Mesendoderm (in vitro differentiated cells): Measurements from ENCODE around the gene COPS9.

Experiments used
- DNase-seq: peaks from one replicate; pipeline ENCODE4 v3.0.0; 2013
- H2AK5ac ChIP-seq: 2 replicates; pipeline ENCODE4 v1.6.1; 2013; ENCODE audit warnings: low read length, inconsistent platforms
- H2BK120ac ChIP-seq: 2 replicates; pipeline ENCODE4 v1.6.1; 2013; ENCODE audit warnings: low read depth, mild to moderate bottlenecking, low read length, moderate library complexity, mixed read lengths
- H2BK15ac ChIP-seq: replicated peaks from 2 replicates; pipeline ENCODE4 v1.6.1; 2013; ENCODE audit warnings: low read depth, mild to moderate bottlenecking, moderate library complexity
- H2BK5ac ChIP-seq: 2 replicates; pipeline ENCODE4 v1.6.1; 2013; ENCODE audit warnings: low read length, inconsistent platforms
- H3K18ac ChIP-seq: 2 replicates; pipeline ENCODE4 v1.6.1; 2013; ENCODE audit warnings: mild to moderate bottlenecking, low read length, mixed read lengths
- H3K23ac ChIP-seq: one replicate; pipeline ENCODE4 v1.6.1; 2013; ENCODE audit warnings: low read length
- H3K27ac ChIP-seq: 2 replicates; pipeline ENCODE4 v1.5.1; 2013; ENCODE audit warnings: low read depth, mild to moderate bottlenecking, inconsistent platforms, low read length, moderate library complexity
- H3K27me3 ChIP-seq: 2 replicates; pipeline ENCODE4 v1.6.1; 2013; ENCODE audit warnings: low read length, control low read depth, mild to moderate bottlenecking, inconsistent platforms; ENCODE audit not compliant: insufficient read depth, poor library complexity
- H3K36me3 ChIP-seq: 2 replicates; pipeline ENCODE4 v1.6.1; 2013; ENCODE audit warnings: low read length, inconsistent platforms; ENCODE audit not compliant: control insufficient read depth, insufficient read depth
- H3K4ac ChIP-seq: one replicate; pipeline ENCODE4 v1.6.1; 2013; ENCODE audit warnings: low read depth, mild to moderate bottlenecking, low read length, moderate library complexity
- H3K4me1 ChIP-seq: 2 replicates; pipeline ENCODE4 v1.6.1; 2013; ENCODE audit warnings: low read depth, low read length, inconsistent platforms; ENCODE audit not compliant: control insufficient read depth
- H3K4me2 ChIP-seq: 2 replicates; pipeline ENCODE4 v1.6.1; 2013; ENCODE audit warnings: low read length
- H3K4me3 ChIP-seq: 2 replicates; pipeline ENCODE4 v1.5.1; 2013; ENCODE audit warnings: mild to moderate bottlenecking, low read length
- H3K56ac ChIP-seq: one replicate; pipeline ENCODE4 v1.6.1; 2013; ENCODE audit warnings: low read length
- H3K79me1 ChIP-seq: 2 replicates; pipeline ENCODE4 v1.6.1; 2013; ENCODE audit warnings: low read length, inconsistent platforms
- H3K79me2 ChIP-seq: 2 replicates; pipeline ENCODE4 v1.6.1; 2013; ENCODE audit warnings: mild to moderate bottlenecking, low read length; ENCODE audit not compliant: control insufficient read depth, insufficient read depth
- H3K9ac ChIP-seq: 2 replicates; pipeline ENCODE4 v1.6.1; 2013; ENCODE audit warnings: low read length, inconsistent platforms
- H4K5ac ChIP-seq: one replicate; pipeline ENCODE4 v1.6.1; 2013; ENCODE audit warnings: low read length
- H4K8ac ChIP-seq: one replicate; pipeline ENCODE4 v1.6.1; 2013; ENCODE audit warnings: low read depth, mild to moderate bottlenecking, control low read depth, low read length, moderate library complexity
- WGBS: extraction: QIAGEN DNeasy Blood & Tissue Kit; methylation state at CpG from one replicate; pipeline ENCODE4 v1.1.7; 2013; ENCODE audit warnings: low lambda C conversion rate, missing lambda C conversion rate; ENCODE audit not compliant: insufficient coverage; ENCODE audit errors: extremely low coverage; 5-methylcytosine and 5-hydroxymethylcytosine counted together

The COPS9 gene

GRCh38 chr2:240145461-240145860, 9.4 kb upstream of the COPS9 start:
- Histone ChIP-seq H3K36me3 (no peaks in the 10 kb centered on the region), H3K4ac (no peak overlapping the region), H3K79me1 (no peaks in the 10 kb centered on the region), H3K9ac (no peak overlapping the region), H3K56ac (no peak overlapping the region), H3K23ac (no peak overlapping the region), H3K18ac (no peak overlapping the region), H3K4me1 (no peaks in the 10 kb centered on the region), H3K27me3 (no peaks in the 10 kb centered on the region), H3K4me2 (no peak overlapping the region), H3K4me3 (no peak overlapping the region), H2BK5ac (no peak overlapping the region), H2AK5ac (no peak overlapping the region), H4K5ac (no peak overlapping the region), H3K27ac (no peak overlapping the region), H4K8ac (no peak overlapping the region), H2BK15ac (no peak overlapping the region), H2BK120ac (no peak overlapping the region), H3K79me2 (no peaks in the 10 kb centered on the region)
- WGBS, result no CpG with 5 or more reads among the region's 13 CpGs
- DNase-seq, result no peak

GRCh38 chr2:240144649-240145261, 8.7 kb upstream of the COPS9 start:
- Histone ChIP-seq H3K4me1 (no peaks in the 10 kb centered on the region), H3K56ac (no peak overlapping the region), H2AK5ac (no peak overlapping the region), H4K5ac (no peak overlapping the region), H3K9ac (no peak overlapping the region), H3K4ac (no peak overlapping the region), H3K4me2 (no peak overlapping the region), H3K79me2 (no peaks in the 10 kb centered on the region), H3K36me3 (no peaks in the 10 kb centered on the region), H4K8ac (no peak overlapping the region), H3K18ac (no peak overlapping the region), H2BK120ac (no peak overlapping the region), H3K27me3 (no peaks in the 10 kb centered on the region), H3K4me3 (no peak overlapping the region), H2BK15ac (no peak overlapping the region), H3K27ac (no peak overlapping the region), H3K79me1 (no peaks in the 10 kb centered on the region), H3K23ac (no peak overlapping the region), H2BK5ac (no peak overlapping the region)
- DNase-seq, result no peak
- WGBS, result no CpG with 5 or more reads among the region's 20 CpGs

GRCh38 chr2:240143801-240144648, 7.9 kb upstream of the COPS9 start:
- H3K4me2 ChIP-seq, result no peak overlapping the region
- H2BK5ac ChIP-seq, result no peak overlapping the region
- H3K36me3 ChIP-seq, result no peaks in the 10 kb centered on the region
- H3K4ac ChIP-seq, result no peak overlapping the region
- no peaks in the 10 kb centered on the region for H3K79me1 ChIP-seq
- H4K5ac ChIP-seq, result no peak overlapping the region
- no peaks in the 10 kb centered on the region for H3K79me2 ChIP-seq
- H3K23ac ChIP-seq, result no peak overlapping the region
- H3K4me3 ChIP-seq, result no peak overlapping the region
- H4K8ac ChIP-seq, result no peak overlapping the region
- H3K56ac ChIP-seq, result no peak overlapping the region
- H3K27me3 ChIP-seq, result no peaks in the 10 kb centered on the region
- no peak overlapping the region for H3K9ac ChIP-seq
- no CpG with 5 or more reads among the region's 36 CpGs for whole genome bisulfite sequencing
- H2AK5ac ChIP-seq, result no peak overlapping the region
- H2BK15ac ChIP-seq, result no peak overlapping the region
- no peaks in the 10 kb centered on the region for H3K4me1 ChIP-seq
- no peak overlapping the region for H3K27ac ChIP-seq
- no peak overlapping the region for H3K18ac ChIP-seq
- peak; percentile 69 for DNase-seq
- no peak overlapping the region for H2BK120ac ChIP-seq

GRCh38 chr2:240143276-240143675, 7.2 kb upstream of the COPS9 start:
- Histone ChIP-seq H3K79me1 (no peaks in the 10 kb centered on the region), H2BK15ac (no peak overlapping the region), H3K9ac (no peak overlapping the region), H3K18ac (no peak overlapping the region), H3K36me3 (no peaks in the 10 kb centered on the region), H3K27ac (no peak overlapping the region), H3K56ac (no peak overlapping the region), H3K4me1 (no peaks in the 10 kb centered on the region), H2AK5ac (no peak overlapping the region), H3K4me3 (no peak overlapping the region), H2BK120ac (no peak overlapping the region), H3K4ac (no peak overlapping the region), H4K5ac (no peak overlapping the region), H3K4me2 (no peak overlapping the region), H2BK5ac (no peak overlapping the region), H3K27me3 (no peaks in the 10 kb centered on the region), H3K23ac (no peak overlapping the region), H4K8ac (no peak overlapping the region), H3K79me2 (no peaks in the 10 kb centered on the region)
- DNase-seq, result no peak
- WGBS, result no CpG with 5 or more reads among the region's 6 CpGs

- H4K8ac ChIP-seq, result no peak overlapping the region
- DNase-seq, result no peak
- no peaks in the 10 kb centered on the region for H3K27me3 ChIP-seq
These were observed 6.8 kb upstream of the COPS9 start for GRCh38 chr2:240142859-240143258.

More at GRCh38 chr2:240142859-240143258, 6.8 kb upstream of the COPS9 start:
- no peak overlapping the region for H3K23ac ChIP-seq
- no peak overlapping the region for H2BK5ac ChIP-seq
- H3K79me2 ChIP-seq, result no peaks in the 10 kb centered on the region
- H2BK120ac ChIP-seq, result no peak overlapping the region
- H3K18ac ChIP-seq, result no peak overlapping the region
- H3K9ac ChIP-seq, result no peak overlapping the region
- no peaks in the 10 kb centered on the region for H3K4me1 ChIP-seq
- H4K5ac ChIP-seq, result no peak overlapping the region
- H3K4ac ChIP-seq, result no peak overlapping the region
- no peak overlapping the region for H3K4me2 ChIP-seq
- H2BK15ac ChIP-seq, result no peak overlapping the region
- no CpG with 5 or more reads among the region's 5 CpGs for WGBS
- no peak overlapping the region for H2AK5ac ChIP-seq
- H3K56ac ChIP-seq, result no peak overlapping the region
- H3K36me3 ChIP-seq, result no peaks in the 10 kb centered on the region
- no peak overlapping the region for H3K27ac ChIP-seq
- no peak overlapping the region for H3K4me3 ChIP-seq
- no peaks in the 10 kb centered on the region for H3K79me1 ChIP-seq
